NCI-H1417 treated with DMSO at 0.1 percent for 48 hours (cell line): ENCODE data around the gene STYXL2.

Experiments
- DNase-seq: peaks from one replicate; lab custom pipeline; 2025; lab: John Stamatoyannopoulos, UW

STYXL2 gene

GRCh38 chr1:167093846-167094516, at the start of gene STYXL2:
Gene STYXL2 (plus strand): TSS chr1:167094075. CDS start chr1:167094850, 775 bp downstream.
- DNase-seq: no peak

DNA sequence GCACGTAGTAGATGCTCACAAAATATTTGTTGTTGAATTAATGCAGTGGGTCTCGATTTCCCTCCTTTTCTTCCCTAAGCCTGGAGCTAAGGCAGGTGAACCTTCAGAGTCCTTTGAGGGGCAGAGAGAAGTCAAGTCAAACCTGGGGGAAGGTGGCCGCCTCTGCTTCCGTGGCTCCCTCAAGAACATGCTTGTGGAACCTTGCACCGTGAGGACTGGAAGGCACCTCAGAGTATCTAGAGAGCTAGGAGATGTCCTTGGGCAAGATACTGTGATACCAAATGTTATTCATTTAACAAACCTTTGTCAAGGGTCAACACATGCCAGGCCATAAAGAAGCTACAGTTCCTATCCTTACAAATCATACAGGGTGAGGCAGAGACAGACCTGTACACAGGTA, 42.0 kb upstream of the STYXL2 start:
- no peak for DNase-seq

GRCh38 chr1:167052389-167052788, 41.5 kb upstream of the STYXL2 start:
- DNase-seq: no peak

GRCh38 chr1:167054531-167054930, 39.3 kb upstream of the STYXL2 start:
- no peak for DNase-seq

GRCh38 chr1:167054946-167055630, 38.8 kb upstream of the STYXL2 start:
- DNase-seq: no peak

DNA sequence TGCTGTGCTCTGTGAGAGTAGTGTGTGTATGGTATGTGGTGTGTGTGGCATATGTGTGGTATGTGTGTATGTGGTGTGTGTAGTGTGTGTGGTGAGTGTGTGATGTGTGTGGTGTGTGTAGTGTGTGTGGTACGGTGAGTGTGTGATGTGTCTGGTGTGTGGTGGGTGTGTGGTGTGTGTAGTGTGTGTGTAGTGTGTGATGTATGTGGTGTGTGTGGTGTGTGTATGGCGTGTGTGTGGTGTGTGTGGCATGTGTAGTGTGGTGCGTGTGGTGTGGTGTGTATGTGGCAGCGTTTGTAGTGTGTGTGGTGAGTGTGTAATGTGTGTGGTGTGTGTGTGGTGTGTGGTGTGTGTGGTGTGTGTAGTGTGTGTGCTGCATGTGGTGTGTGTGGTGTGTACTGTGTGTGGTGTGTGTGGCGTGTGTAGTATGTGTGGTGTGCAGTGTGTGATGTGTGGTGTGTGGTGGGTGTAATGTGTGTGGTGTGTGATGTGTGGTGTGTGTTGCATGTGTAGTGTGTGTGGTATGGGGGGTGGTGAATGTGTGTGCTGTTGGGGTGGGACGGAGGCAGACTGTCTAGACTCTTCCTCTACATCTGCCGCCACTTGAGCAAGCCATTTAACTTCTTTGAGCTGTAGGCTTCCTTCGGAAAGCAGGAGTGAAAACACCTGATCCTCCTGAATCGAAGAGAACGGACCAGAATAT, 37.2 kb upstream of the STYXL2 start:
- no peak for DNase-seq

- peak; percentile 59 for DNase-seq
Measured at GRCh38 chr1:167057241-167057688, 36.6 kb upstream of the STYXL2 start.

DNA sequence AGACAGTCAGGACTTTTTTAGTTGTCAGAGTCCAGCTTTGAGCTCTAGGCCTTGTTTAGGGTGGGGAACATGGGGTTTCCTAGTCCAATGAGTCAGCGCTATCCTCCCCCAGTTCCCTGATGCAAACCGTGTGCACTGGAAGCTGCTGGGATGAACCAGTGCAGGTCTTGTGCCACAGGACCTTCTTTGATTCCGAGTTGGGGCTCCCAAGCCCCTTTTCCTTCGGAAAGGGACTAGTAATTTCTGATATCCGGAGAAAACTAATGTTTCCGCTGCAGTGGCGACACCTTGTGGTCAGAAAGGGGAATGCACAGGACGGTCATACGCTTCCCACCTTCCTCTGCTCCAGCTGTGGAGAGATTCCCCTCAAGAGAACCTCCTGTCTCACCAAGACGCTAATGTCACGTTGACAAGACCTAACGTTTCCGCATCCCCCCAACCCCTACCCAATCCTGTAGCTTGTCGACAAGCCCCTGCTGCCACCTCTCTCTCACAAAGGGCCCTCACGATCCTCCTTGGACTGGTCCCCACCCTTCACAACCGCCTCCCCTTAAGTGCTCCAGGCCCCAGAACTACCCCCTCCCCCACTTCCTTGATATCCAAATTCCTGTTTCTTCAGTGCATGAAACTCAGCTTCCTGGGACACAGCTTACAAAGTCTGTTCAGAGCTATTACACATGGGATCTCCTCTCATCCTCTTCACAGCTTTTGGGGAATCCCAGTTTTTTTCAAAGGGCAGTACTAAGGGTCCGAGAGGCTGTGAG, 34.6 kb upstream of the STYXL2 start:
- no peak for DNase-seq

- no peak for DNase-seq
Measured at GRCh38 chr1:167059809-167060107, 34.1 kb upstream of the STYXL2 start.

DNA sequence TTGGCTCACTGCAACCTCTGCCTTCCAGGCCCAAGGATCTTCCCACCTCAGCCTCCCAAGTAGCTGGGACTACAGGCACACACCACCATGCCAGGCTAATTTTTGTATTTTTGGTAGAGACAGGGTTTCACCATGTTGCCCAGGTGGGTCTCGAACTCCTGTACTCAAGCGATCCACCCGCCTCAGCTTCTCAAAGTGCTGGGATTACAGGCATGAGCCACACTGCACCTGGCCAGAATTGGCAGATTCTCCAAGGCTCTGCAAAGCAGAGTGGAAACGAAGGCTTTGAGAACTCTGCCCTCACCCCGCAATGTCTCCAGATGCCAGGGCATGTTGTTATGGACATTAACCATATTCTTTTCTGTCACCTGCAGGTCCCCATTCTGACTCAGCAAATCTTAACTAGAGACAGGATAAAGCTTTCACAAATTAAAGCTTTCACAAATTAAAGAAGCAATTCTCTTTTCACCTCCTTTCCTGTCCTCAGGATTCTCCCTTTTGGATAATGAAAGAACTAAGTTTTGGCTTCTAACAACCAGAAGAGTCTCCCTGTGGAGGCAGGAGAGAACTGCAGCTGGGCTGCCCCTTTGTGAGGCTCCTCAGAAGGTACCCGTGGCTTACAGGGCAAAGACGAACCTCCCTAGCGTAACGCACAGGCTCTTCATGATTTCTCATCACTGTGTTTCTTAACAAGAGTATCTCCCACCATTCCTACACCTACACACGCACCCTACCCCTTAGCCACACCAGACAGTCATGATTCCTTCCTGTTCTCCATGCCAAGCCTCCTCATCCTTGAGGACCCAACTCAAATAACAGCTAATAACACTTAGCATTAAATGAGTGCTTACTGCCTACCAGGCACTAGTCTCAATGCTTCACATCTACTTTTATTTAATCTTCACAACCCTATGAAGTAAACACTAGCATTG, 33.5 kb upstream of the STYXL2 start:
- DNase-seq: no peak

DNA sequence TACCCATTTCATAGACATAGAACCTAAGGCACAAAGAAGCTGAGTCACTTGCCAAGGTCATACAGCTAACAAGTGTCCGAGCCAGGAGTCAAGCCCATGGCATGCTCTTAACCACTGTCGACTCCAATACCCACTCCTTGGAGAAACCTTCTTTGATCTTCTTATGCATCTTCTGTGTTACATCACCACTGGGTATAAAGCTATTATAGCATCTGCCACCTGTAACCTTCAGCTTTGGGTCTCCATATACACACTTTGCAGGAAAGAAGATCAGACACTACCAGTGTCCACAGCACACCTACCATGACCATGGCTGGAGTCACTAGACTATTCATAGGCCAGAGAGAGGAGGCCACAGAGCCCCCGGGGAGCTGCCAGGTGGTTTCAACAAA, 32.8 kb upstream of the STYXL2 start:
- DNase-seq: no peak

DNA sequence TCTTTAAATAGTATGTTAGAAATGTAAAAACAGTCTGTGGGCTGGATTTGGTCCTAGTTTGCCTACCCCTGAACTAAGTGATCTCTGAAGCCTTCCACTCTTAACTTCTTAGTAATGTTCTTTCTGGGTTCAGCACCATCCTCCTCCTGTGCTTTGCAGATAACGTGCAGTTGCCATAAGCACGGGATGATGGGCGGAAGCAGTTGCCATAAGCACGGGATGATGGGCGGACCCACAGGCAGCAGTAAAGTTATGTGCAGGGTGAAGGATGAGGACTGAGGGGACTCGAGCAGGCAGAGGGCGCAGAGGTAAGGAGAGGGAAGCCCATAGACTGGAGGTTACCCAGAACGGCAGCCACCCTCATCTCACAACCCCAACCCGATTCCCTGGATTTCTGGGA, 29.3 kb upstream of the STYXL2 start:
- DNase-seq: no peak

DNA sequence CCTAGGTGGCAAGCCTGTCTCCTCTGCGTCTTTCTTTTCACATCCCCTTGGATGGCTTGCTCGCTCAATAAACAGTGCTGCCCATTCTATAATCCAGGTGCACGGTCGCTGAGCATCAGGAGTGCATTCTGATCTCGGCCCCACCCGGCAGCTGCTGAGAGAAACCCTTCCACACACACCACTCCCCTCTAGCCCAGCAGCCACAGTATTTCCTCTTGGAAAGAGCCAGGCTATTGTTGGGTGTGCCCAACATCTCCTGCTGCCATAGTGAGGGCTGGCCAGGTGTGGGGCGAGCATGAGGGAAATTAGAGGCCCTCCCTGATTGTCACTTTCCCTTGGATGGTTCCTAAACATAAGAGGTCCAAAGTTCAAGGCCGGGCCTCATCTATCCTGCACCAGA, 28.4 kb upstream of the STYXL2 start:
- no peak for DNase-seq

- peak; percentile 56 for DNase-seq
Measured at GRCh38 chr1:167066333-167067122, 27.3 kb upstream of the STYXL2 start.

- DNase-seq: no peak
Measured at GRCh38 chr1:167067904-167068303, 26.0 kb upstream of the STYXL2 start.

- DNase-seq: no peak
Measured at GRCh38 chr1:167068761-167069160, 25.1 kb upstream of the STYXL2 start.

- no peak for DNase-seq
Measured at GRCh38 chr1:167071286-167071685, 22.6 kb upstream of the STYXL2 start.

DNA sequence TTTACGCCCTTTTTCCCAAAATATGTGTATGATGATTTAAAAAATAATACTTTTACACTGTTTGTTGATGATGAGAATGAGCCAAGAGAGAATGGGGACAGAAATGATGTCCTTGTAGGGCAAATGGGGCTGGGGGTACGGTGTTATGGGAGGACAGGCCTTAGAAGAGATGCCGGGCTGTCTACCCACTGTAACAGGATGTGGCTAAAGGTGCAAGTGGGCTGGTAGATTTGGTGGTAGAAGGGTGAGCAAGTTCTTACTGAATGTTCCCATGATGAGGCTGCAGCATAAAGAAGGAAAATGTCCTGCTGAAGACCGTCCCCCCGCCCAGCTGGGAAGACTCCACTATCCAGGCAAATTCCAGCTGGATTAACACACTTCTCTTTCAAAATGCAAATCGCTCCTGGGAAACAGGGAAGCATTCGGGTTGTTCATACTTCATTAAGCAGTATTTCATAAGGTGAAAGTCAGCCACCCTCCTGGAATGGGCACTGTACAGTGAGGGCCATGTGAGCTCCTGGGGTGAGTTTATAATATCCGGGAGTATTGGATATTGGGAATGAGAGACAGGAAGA, 17.7 kb upstream of the STYXL2 start:
- DNase-seq: no peak

- no peak for DNase-seq
Measured at GRCh38 chr1:167077128-167077867, 16.6 kb upstream of the STYXL2 start.

DNA sequence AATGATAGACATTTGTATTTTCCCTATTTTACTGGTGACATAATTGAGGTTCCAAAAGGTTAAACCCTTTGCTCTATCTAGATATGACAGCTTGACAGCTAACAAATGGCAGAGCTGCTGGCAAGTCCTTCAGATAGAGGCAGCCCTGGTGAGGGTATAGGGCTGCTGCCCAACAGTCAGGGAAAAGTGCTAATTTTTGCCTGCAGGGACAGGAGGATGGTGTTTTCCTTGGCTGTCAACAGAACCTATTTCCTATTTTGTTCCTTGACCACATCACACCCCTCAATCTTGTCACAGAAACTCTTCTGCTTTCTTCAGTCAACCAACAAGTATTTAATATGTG, 16.0 kb upstream of the STYXL2 start:
- DNase-seq: no peak
